CD4-positive, alpha-beta T cell treated with Interleukin-4 for 4 hours (primary cell): ENCODE results near the gene CACNG3.
"Not testable (repeated sequence)": the region's sequence is repeated elsewhere in the genome, so short reads cannot be mapped to it uniquely, and the experiment has no call there.

Source experiments
- DNase-seq: peaks from one replicate; pipeline ENCODE4 v3.0.0-alpha.2; 2020

The CACNG3 gene

DNA sequence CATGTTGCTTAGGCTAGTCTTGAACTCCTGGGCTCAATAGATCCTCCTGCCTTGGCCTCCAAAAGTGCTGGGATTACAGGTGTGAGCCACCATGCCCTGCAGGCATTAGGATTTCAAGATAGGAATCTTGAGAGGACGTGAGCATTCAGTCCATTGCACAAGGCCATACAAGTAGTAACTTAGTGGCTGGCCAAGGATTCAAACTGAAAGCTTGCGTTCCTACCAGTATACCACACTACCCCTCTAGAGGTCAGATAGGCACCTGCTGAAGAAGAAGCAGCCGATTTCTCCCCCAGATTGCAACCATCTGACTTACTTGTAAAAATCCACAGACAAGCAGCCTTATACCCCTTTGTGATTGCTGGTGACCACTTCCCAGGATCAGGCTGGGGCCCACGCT lies 80.9 kb downstream of the CACNG3 start:
- no peak for DNase-seq

DNA sequence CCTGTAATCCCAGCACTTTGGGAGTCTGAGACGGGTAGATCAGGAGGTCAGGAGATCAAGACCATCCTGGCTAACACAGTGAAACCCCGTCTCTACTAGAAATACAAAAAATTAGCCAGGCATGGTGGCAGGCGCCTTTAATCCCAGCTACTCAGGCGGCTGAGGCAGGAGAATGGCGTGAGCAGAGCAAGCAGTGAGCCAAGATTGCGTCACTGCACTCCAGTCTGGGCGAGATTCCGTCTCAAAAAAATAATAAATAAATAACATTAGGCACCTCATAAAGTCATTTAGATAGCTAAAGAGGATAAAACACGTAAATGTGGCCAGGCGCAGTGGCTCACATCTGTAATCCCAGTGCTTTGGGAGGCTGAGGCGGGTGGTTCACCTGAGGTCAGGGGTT lies 87.7 kb downstream of the CACNG3 start:
- DNase-seq, result not testable (repeated sequence)

DNA sequence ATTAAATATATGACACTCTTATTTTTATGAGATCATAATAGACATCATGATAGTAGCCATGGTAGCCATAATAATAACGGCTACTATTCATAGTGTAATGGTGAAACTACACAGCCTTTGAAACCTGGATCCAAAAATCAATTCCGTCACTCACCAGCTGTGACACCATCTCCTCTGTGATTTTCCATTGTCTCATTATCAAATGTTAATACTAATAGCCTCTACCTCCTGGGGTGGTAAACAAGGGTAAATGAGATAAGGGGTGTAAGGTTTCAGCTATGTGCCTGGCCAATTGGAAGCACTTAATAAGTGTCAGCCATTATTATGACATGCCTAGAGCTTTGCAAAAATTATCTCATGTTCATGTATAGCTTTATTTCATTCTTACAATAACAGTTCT lies 88.6 kb downstream of the CACNG3 start:
- DNase-seq, result no peak

DNA sequence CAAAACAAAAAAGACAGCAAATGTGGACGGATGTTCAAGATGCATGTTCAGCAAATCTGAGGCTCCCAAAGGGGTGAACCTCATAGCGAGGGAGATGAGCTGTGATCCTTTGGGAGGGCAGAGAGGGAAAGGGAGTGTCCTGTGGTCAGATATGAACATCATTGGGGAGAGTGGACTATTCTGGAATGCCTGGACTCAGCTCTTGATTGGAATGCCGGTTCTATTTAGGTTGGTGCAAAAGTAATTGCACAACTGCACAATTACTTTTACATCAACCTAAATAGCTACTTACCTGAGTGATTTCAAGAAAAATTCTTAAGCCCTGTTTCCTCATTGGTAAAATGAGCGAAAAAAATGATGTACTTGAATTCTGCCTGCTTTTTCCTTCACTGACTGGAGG lies 89.6 kb downstream of the CACNG3 start:
- no peak for DNase-seq

DNA sequence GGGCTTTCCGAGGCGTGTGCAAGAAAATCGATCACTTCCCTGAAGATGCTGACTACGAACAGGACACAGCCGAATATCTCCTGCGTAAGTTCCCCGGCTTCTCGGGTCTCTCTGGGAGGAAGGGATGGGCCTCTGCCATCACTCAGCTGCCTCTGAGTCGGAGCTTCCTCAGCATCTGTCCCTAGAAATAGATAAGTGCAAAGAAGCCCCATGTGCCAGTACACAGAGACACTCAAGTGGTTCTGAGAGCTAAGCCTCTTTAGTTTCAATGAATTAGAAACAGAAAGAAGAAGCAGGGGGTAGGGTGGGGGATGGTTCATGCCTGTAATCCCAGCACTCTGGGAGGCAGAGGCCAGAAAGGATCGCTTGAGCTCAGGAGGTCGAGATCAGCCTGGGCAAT lies 90.6 kb downstream of the CACNG3 start:
- DNase-seq, result no peak

DNA sequence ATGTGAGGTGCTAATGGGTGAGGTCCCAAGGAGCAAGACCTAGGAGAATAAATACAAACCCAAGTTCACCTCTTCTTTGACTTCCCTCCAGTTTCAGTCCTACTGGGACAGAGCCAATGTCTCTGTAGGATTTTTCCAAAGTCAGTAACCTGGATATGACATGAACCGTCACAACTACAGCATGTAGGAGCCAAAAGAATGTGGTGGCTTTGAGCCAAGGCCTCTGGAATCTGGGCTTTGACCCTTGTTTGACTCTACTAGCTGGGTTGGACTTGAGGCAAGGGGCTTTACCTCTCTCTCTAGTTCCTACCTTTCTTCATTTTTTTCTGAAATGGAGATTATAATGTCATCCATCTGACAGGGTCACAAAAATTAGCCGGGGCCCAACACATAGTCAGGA lies 91.4 kb downstream of the CACNG3 start:
- no peak for DNase-seq

DNA sequence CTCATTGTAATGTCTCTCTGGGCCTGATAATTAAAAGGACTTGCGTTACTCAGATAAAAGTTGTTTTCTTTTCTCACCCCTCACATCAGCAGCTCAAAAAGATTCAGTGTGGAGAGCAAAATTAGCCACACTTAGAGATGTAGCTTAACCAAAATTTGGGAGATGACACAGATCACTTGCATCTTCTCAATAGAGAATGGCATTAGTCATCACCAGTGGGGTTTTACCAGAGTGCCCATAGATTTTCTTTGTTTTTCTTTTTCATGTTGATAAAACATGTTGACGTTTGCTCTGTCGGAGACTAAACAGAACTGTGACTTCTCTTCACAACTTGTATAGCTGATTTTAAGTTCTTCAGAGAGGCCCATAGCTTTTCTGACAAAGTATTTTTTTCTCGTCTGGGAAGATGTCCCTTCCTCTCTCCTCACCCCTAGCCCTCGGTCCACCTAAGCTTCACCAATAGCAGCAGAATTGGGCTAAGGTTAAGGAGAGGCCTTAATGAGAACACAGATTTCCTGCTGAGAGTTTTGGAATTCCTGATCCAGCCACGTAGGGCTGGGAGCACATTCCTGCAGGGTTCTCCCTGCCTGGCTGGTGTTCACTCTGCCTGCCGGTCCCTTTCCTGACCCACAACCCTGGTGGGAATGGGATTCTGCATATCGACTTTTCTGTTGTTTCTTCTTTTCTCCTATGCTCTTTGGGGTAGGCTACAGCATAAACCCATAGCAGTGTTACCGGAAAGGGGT lies 92.6 kb downstream of the CACNG3 start:
- DNase-seq, result no peak

DNA sequence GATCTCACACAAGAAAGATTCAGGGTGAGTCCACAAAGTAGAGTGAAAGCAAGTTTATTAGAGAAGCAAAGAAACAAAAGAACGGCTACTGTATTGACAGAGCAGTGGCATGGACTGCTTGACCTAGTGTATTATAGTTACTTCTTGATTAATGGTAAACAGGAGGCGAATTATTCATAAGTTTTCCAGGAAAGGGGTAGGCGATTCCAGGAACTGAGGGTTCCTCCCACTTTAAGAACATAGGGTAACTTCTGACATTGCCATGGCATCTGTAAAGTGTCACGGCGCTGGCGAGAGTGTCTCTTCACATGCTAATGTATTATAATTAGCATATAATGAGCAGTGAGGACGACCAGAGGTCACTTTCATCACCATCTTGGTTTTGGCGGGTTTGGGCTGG lies 93.2 kb downstream of the CACNG3 start:
- DNase-seq, result no peak

DNA sequence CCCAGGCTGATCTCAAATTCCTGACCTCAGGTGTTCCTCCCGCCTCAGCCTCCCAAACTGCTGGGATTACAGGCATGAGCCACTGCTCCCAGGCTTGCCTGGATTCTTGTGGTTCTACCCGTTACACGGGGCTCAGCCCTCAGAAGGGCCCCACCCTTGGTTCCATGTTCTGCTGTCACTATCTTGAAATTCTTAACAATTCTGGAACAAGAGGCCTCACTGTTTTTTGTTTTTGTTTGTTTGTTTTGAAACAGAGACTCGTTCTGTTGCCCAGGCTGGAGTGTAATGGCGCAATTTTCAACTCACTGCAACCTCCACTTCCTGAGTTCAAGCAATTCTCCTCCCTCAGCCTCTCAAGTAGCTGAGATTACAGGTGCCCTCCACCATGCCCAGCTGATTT lies 96.6 kb downstream of the CACNG3 start:
- DNase-seq, result no peak

DNA sequence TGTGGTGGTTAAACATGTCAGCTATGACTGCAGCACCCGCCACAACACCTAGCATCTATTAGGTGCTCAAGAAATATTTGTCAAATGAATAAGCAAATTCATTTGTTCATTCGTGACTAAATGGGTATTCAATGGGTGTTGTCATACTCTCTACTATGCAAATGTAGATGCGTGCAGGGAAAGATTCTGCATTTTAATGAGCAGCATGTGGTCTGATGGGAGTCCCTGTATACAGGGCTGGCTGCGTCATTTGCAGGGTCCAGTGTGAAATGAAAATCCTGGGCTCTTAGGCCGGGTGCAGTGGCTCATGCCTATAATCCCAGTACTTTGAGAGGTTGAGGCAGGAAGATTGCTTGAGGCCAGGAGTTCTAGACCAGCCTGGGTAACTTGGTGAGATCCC lies 97.5 kb downstream of the CACNG3 start:
- no peak for DNase-seq

DNA sequence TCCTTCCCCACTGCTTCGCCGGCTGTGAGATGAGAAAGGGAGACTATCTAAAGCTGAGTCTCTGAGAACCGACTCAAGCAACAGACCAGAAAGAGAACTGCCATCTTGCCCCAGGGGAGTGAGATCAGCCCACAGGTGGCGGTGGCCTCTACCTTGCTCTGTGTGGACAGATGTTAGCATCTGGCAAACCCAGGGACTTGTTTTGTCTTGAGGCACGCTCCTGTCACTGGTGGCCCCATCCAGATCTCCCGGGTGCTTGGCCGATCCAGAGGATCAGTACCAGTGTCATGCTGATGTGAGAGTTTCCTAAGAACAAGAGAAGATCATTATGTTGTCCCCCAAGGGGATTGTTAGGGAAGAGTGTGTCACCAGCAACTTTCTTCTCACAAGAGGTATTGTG lies 101.4 kb downstream of the CACNG3 start:
- no peak for DNase-seq

DNA sequence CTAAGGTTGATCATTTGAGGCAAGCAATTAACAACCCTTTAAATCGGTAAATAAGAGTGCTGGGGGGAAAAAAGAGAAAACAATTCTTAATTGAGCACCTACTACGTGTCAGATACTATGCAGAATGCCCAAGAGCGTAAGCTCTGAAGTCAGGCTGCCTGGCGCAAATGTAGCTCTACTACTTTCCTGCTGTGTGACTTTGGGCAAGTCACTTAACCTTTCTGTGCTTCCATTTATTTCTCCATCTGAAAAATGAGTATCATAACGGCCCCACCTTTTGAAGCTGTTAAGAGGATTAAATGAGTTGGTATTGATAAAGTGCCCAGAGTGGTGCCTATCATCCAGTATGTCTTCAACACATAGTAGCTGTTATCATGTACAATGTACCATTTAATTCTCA lies 102.0 kb downstream of the CACNG3 start:
- DNase-seq, result no peak

DNA sequence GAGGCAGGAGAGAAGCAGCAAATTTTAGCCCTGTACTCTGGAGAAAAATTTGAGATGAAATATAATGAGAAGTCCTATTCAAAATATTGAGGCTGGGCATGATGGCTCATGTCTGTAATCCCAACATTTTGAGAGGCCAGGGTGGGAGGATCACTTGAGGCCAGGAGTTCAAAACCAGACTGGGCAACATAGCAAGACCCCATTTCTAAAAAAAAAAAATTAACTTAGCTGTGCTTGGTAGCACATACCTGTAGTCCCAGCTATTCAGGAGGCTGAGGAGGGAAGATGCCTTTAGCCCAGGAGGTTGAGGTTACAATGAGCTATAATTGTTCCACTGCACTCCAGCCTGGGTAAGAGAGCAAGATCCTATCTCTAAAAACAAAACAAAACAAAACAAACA lies 103.4 kb downstream of the CACNG3 start:
- DNase-seq, result no peak

DNA sequence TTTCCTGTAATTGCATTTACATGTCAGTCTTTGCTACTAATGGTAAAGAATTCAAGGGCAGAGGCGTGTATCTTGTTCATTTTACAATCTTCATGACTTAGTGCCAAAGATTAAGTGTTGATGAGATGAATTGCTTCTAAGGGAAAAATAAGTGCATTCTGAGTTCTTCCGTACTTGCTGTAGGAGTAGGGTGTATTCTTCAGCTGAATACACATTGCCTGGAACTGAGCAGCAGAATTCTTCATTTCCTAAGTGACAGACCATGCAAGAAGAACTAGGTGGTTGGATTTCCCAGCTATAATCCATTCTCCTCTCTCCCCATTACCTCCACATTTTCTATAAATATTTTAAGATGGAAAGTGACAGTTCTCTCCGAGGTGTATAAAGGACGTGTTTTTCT lies 104.8 kb downstream of the CACNG3 start:
- no peak for DNase-seq

DNA sequence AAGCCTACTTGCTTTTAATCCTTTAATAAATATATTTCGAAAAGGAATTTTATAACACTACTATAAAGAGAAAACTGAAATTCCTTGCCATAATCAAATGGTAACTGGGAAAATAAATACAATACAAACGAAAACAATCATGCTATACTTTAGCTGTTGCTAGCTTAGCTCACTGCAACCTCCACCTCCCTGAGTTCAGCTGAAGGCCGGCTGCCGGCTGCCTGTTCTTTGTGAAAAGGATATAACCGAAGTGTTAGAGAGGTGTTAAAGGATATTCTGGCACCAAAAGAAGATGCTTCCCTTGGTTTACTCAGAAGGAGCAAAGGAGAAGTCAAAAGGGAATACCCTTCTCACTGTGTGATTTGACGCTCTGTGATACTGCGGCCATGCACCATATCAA lies 108.5 kb downstream of the CACNG3 start:
- DNase-seq, result no peak

DNA sequence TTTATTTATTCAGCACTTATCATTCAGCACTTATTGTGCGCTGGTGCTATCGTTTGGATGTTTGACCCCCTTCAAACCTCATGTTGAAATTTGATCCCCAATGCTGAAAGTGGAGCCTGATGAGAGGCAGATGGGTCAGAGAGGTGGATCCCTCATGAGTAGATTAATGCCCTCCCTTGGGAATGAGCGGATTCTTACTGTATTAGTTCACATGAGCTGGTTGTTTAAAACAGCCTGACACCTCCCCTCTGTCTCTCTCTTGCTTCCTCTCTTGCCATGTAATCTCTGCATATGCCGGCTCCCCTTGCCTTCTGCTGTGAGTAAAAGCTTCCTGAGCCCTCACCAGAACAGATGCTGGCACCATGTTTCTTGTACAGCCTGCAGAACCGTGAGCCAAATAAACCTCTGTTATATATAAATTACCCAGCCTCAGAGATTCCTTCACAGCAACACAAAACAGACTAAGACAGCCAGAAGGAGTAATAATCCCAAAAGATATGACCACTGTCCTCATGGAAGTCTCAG lies 111.1 kb downstream of the CACNG3 start:
- no peak for DNase-seq

DNA sequence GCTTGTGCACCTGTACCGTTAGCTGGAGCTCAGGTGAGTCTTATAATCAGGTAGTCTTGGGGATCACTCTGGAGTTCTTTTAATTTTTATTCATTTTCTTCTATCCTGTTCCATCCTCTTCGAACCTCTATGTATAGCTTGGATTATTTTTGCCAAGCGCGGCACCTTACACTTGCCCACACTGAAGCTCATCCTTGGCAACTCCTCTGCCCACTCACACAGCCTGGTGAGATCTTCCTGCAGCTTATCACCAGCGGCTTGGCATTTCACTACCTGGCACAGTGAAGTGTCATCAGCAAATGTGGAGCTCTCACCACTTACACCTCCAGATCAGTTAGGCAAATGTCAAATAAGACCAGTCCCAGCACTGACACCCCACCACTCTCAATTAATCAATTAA lies 116.7 kb downstream of the CACNG3 start:
- no peak for DNase-seq

DNA sequence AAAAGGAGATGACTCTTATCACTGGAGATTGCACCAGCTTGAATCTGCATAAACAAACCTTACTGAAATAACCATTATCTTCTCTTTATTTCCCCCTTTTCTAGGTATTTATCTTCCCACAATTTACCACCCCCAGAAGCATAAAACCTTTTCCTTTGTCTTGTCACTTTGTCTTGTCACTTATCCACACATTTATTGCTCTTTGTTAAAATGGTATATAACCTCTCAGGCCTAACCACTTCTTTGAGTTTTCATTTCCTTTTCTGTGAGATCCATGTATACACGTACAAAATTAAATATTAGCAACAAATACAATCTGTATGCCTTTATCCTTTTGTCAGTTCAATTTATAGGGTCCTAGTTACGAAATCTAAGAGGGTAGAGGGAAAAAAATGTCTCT lies 122.9 kb downstream of the CACNG3 start:
- no peak for DNase-seq

DNA sequence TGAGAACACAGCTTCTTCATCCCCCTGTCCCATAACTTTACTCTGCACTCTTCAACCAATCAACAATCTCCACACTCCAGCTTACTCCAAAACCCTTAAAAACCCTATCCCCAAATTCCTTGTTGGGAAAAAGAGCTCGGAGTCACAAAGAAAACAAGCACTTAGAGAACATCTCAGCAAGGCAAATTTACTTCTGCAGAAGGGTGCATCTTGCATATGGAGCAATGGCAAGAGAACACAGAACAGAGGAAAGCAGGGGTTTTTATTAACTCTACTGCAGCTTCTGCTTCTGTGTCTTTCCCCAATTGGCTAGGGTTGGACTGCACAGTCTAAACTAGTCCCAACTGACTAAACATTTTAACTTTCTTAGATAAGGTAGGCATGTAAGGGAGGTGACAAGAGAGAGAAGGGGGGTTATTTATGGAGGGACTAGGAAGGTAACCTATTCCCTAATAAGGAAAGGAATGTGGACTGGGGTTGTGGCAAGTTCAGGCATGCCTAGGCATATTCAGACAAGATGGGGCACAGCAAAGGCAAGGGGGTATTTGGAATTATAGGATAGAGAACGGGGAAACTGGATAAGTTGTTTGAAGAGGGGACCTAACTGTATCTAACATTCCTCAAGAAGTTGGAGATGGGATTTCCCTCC lies 125.5 kb downstream of the CACNG3 start:
- DNase-seq, result no peak

DNA sequence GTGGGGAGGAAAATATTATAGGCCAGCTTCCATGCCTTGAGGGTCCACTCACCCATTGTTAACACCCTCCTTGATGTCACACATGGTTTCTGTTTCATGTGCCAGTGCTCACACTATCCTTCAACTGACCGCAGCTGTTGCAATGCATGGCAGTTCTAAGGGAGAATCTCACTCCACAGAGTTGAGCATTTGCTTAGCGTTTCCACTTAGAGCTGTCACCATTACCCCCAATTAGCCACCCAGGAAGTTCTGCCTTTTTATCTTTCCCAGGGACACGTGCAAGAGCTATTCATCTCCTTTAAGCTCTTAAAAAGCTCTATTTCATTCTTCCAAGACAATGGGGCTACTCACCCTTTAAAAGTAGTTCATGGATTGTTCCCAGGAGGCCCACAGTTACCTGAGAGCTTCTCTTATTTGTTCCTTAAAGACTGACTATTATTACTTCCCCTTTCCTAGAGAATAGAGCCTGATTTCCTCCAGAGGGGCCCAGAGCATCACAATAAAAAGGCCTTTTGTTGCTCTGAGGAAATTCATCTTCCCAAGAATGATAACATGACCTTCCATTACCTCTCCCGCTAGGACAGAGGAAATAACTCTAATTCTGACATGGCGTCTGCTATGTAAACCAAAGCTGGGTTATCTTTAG lies 126.8 kb downstream of the CACNG3 start:
- DNase-seq, result no peak

DNA sequence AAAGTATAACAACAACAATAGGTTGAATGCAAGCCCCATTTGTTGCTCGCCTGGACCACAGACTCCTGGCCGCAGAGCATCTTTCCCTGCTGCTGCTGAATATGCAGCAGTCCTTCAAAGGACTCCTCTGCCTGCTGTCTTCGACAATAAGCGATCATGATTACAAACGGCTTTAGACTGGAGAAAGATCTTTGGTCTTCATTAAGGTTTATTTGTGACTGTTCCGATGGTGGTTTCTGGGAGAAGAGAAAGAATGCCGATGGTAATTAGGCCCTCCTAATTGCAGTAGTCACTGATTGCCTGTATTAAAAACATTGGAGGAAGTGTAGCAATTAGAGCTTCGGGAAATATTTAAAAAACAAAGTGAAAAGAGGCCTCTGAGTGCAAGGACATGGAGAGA lies 138.2 kb downstream of the CACNG3 start:
- DNase-seq, result no peak

DNA sequence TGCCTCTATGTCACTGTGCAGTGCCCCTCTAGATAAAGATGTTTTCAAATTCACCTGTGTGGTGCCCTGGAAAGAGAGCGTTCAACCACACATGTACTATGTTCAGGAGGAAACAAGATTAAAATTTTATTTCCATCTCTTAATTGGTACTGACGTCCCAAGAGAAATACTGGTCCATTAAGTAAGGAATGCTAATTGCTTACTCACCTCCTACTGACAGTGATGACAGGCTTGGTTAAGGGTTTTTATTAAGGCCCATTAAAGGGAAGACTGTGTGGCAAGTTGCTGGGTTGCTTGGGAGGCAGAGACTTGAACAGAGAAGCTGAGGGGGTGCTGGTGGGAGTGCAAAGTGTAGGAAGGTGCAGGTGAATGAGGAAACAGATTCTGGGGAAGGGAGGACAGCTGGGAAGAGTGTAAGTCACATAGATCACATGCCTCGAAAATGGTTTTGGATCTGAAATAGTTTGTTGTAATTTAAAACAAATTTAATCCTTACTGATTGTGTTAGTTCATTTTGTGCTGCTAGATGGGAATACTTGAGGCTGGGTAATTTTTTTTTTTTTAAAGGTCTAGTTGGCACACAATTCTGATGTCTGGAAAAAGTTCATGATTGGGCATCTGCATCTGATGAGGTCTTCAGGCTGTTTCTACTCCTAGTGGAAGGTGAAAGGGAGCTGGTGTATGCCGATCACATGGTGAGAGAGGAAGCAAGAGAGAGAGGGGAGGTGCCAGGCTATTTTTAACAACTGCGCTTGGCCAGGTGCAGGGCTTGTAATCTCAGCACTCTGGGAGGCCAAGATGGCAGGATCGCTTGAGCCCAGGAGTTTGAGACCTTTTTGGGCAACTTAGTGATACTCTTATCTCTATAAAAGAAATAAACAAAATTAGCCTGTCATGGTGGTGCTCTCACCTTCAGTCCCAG lies 140.5 kb downstream of the CACNG3 start:
- DNase-seq, result no peak

DNA sequence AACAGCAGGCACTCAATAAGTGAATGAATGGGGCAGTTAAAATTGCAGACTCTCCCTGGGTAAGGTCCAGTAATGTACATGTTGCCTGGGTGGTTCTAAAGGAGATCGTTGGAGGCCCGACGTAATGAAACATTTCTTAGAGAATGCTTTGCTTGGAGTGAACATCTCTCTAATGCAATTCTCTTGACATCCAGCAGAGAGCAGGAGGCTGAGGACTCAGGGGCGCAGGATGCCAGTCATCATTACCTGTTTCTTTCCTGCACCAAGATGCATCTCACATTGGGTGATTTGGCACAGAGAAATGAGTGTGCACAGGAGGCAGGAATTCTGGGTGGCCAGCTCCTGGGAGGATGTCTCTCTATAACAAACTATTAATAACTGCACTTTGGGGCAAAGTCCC lies 152.9 kb downstream of the CACNG3 start:
- no peak for DNase-seq
